Measurements from ENCODE around the gene MTHFD2L. TPM values are rescaled to one million over a fixed set of nuclear protein-coding genes. Genes with fewer than 3 reads are reported as not detected.

Gene MTHFD2L
- total and polyA plus RNA-seq, 2 experiments from 2014 or later: 20.0 to 32.0 TPM

DNA sequence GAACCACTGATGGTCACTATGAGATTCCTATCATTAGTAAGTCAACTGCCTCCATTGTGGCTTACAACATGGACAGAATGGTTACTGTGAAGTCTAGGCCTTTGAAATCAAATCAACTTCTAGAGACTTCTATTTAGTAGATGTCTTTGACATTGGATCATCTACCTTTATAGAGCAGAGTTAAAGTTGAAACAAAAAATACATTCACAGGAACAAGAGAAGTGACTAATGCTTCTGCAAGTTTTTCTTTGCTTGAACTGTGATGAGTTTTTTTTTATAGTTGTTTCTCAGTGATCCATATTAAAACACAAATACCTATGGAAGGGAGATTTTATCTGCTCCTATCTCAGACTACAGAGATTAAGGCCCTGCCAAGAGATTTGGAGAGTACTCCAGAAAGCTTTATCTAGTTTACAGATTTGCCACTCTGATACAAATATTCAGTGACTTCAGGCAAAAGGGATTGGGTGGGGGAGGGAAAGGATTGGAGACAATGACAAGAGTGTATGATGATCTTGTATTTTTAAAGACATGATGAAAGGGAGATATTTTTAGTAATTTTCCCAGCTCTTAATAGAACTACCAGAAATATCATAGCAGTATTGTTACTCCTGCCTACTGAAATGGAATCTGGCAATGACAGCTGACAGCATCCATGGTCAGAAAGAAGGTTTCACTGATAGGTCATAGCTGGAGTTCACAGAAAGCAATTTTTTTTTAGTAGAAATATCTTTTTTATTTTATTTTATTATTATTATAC, 134.4 kb downstream of the MTHFD2L start:
- Histone ChIP-seq H3K4me2 (no peak overlapping the region), H2AFZ (no peak overlapping the region), H3K27me3 (no peaks in the 10 kb centered on the region)

DNA sequence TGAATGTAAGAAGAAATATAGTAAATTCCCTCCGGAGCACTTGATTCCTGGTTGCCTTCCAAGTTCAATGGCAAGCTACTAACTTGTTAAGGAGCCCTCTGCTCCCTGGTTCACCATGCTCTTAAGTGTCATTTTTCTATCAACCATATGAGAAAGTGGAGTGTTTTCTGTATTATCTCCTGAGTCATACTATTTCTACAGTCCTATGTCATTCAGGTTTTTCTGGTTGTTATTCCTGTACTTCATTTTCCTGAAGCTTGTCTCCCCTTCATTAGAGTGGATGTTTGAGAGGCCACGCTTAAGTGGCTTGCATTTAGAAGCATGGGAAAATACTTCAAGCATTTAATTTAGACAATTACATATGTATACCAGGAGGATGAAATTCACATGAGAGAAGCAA, 135.6 kb downstream of the MTHFD2L start:
- no peaks in the 10 kb centered on the region for H3K9me2 ChIP-seq (replicated peaks; ENCODE audit: insufficient read depth)
- H3K27me3 ChIP-seq: no peaks in the 10 kb centered on the region
- H4K20me1 ChIP-seq (ENCODE audit: insufficient read depth, poor library complexity, severe bottlenecking): no peaks in the 10 kb centered on the region
- WGBS (ENCODE audit: low lambda C conversion rate, missing lambda C conversion rate): 87% methylated on average over 2 of the region's 2 CpGs
- no peak overlapping the region for H2AFZ ChIP-seq
- H3K36me3 ChIP-seq (replicated peaks; ENCODE audit: insufficient read depth, low read depth): no peaks in the 10 kb centered on the region
- no peak overlapping the region for H3K4me2 ChIP-seq
- H3K4me3 ChIP-seq: no peak overlapping the region
- TF ChIP-seq, protein P1, sequence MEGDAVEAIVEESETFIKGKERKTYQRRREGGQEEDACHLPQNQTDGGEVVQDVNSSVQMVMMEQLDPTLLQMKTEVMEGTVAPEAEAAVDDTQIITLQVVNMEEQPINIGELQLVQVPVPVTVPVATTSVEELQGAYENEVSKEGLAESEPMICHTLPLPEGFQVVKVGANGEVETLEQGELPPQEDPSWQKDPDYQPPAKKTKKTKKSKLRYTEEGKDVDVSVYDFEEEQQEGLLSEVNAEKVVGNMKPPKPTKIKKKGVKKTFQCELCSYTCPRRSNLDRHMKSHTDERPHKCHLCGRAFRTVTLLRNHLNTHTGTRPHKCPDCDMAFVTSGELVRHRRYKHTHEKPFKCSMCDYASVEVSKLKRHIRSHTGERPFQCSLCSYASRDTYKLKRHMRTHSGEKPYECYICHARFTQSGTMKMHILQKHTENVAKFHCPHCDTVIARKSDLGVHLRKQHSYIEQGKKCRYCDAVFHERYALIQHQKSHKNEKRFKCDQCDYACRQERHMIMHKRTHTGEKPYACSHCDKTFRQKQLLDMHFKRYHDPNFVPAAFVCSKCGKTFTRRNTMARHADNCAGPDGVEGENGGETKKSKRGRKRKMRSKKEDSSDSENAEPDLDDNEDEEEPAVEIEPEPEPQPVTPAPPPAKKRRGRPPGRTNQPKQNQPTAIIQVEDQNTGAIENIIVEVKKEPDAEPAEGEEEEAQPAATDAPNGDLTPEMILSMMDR (IDR thresholded peaks at IDR 0.05; ENCODE audit: poor library complexity): no peak
- TF ChIP-seq EZH2phosphoT487 (IDR thresholded peaks at IDR 0.05; ENCODE audit: low read depth, severe bottlenecking, unreplicated experiment) (no peak), EZH2 (IDR thresholded peaks at IDR 0.05; ENCODE audit: borderline replicate concordance) (no peak)
- H3K27ac ChIP-seq: no peak overlapping the region
- no peak for DNase-seq (ENCODE audit: low spot score)
- no peaks in the 10 kb centered on the region for H3K9me3 ChIP-seq (ENCODE audit: low read depth)
- H3K4me1 ChIP-seq (ENCODE audit: insufficient read depth): no peaks in the 10 kb centered on the region
- no peaks in the 10 kb centered on the region for H3K79me2 ChIP-seq

More for the DNA sequence above, 134.4 kb downstream of the MTHFD2L start:
- H3K36me3 ChIP-seq (replicated peaks; ENCODE audit: insufficient read depth, low read depth): no peaks in the 10 kb centered on the region
- no peak for DNase-seq (ENCODE audit: low spot score)
- TF ChIP-seq, protein P1 (IDR thresholded peaks at IDR 0.05; ENCODE audit: poor library complexity): no peak
- TF ChIP-seq EZH2phosphoT487 (IDR thresholded peaks at IDR 0.05; ENCODE audit: low read depth, severe bottlenecking, unreplicated experiment) (no peak), EZH2 (IDR thresholded peaks at IDR 0.05; ENCODE audit: borderline replicate concordance) (no peak)
- no peaks in the 10 kb centered on the region for H4K20me1 ChIP-seq (ENCODE audit: insufficient read depth, poor library complexity, severe bottlenecking)
- no peaks in the 10 kb centered on the region for H3K9me2 ChIP-seq (replicated peaks; ENCODE audit: insufficient read depth)
- no peak overlapping the region for H3K4me3 ChIP-seq
- no peak overlapping the region for H3K27ac ChIP-seq
- no peaks in the 10 kb centered on the region for H3K79me2 ChIP-seq
- H3K9me3 ChIP-seq (ENCODE audit: low read depth): no peaks in the 10 kb centered on the region
- H3K4me1 ChIP-seq (ENCODE audit: insufficient read depth): no peaks in the 10 kb centered on the region

DNA sequence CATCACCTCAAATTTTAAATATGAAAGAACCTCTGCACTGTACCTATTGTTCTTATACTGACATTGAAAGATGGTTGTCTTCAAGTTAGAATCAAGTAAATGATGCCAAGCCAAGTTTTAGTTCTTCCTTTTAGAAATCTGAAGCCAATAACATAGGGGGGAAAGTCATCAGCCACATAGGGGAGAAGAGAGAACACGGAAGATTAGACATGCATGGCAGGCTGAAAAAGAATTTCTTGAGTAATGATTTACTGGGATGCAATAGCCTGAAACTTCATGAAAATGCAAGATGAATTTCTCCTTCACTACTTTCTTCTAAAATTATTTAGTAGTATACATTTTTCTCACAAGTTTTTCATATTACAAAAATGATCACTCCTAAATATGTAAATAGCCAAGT, 136.8 kb downstream of the MTHFD2L start:
- TF ChIP-seq, protein P1 (IDR thresholded peaks at IDR 0.05; ENCODE audit: poor library complexity): no peak
- no peak for TF ChIP-seq EZH2 (IDR thresholded peaks at IDR 0.05; ENCODE audit: borderline replicate concordance)
- no peak for TF ChIP-seq EZH2phosphoT487 (IDR thresholded peaks at IDR 0.05; ENCODE audit: low read depth, severe bottlenecking, unreplicated experiment)
- no peak overlapping the region for H2AFZ ChIP-seq
- no peaks in the 10 kb centered on the region for H4K20me1 ChIP-seq (ENCODE audit: insufficient read depth, poor library complexity, severe bottlenecking)
- no peaks in the 10 kb centered on the region for H3K4me1 ChIP-seq (ENCODE audit: insufficient read depth)
- DNase-seq (ENCODE audit: low spot score): no peak
- no peak overlapping the region for H3K27ac ChIP-seq
- H3K4me3 ChIP-seq: no peak overlapping the region
- no peaks in the 10 kb centered on the region for H3K9me2 ChIP-seq (replicated peaks; ENCODE audit: insufficient read depth)
- H3K9me3 ChIP-seq (ENCODE audit: low read depth): no peaks in the 10 kb centered on the region
- no peak overlapping the region for H3K4me2 ChIP-seq
- WGBS (ENCODE audit: low lambda C conversion rate, missing lambda C conversion rate): 87% methylated on average over 1 of the region's 1 CpG
- no peaks in the 10 kb centered on the region for H3K27me3 ChIP-seq
- H3K36me3 ChIP-seq (replicated peaks; ENCODE audit: insufficient read depth, low read depth): no peaks in the 10 kb centered on the region
- no peaks in the 10 kb centered on the region for H3K79me2 ChIP-seq
